ENCODE results near the gene HOXB2.

Gene HOXB2

GRCh38 chr17:48588528-48588927, 43.6 kb upstream of the HOXB2 start:
- Histone ChIP-seq H3K36me3 (ENCODE audit: control insufficient read depth, insufficient read depth, low read length) (no peaks in the 10 kb centered on the region; the same call in 1 of the 2 replicates), H3K27ac (ENCODE audit: low read depth, low read length) (no peak overlapping the region; the same call in 1 of the 2 replicates), H3K27me3 (ENCODE audit: control insufficient read depth, insufficient read depth, low read length) (peaks cover 100% of the 10 kb centered on the region), H3K4me3 (ENCODE audit: low read depth, low read length) (peak overlapping the region; percentile 57; the same call in 1 of the 2 replicates), H3K4me1 (ENCODE audit: control insufficient read depth, insufficient read depth, low read length) (peaks cover 13% of the 10 kb centered on the region), H3K9ac (ENCODE audit: low read length) (peak overlapping the region; percentile 83), H3K9me3 (ENCODE audit: control insufficient read depth, insufficient read depth, low read depth, low read length) (no peaks in the 10 kb centered on the region)

- H3K27ac ChIP-seq (ENCODE audit: low read depth, low read length) = no peak overlapping the region; the same call in 1 of the 2 replicates
- H3K4me3 ChIP-seq (ENCODE audit: low read depth, low read length) = peak overlapping the region; percentile 57; the same call in 1 of the 2 replicates
- no peaks in the 10 kb centered on the region; the same call in 1 of the 2 replicates for H3K36me3 ChIP-seq (ENCODE audit: control insufficient read depth, insufficient read depth, low read length)
- H3K9me3 ChIP-seq (ENCODE audit: control insufficient read depth, insufficient read depth, low read depth, low read length) = no peaks in the 10 kb centered on the region
- H3K27me3 ChIP-seq (ENCODE audit: control insufficient read depth, insufficient read depth, low read length) = peaks cover 100% of the 10 kb centered on the region
- peaks cover 13% of the 10 kb centered on the region for H3K4me1 ChIP-seq (ENCODE audit: control insufficient read depth, insufficient read depth, low read length)
- H3K9ac ChIP-seq (ENCODE audit: low read length) = peak overlapping the region; percentile 83
Measured at GRCh38 chr17:48588074-48588415, 43.1 kb upstream of the HOXB2 start.

GRCh38 chr17:48587276-48588073, 42.6 kb upstream of the HOXB2 start:
- Histone ChIP-seq H3K9me3 (ENCODE audit: control insufficient read depth, insufficient read depth, low read depth, low read length) (no peaks in the 10 kb centered on the region), H3K27ac (ENCODE audit: low read depth, low read length) (no peak overlapping the region; the same call in 1 of the 2 replicates), H3K4me3 (ENCODE audit: low read depth, low read length) (peak overlapping the region; percentile 57; the same call in 1 of the 2 replicates), H3K36me3 (ENCODE audit: control insufficient read depth, insufficient read depth, low read length) (no peaks in the 10 kb centered on the region; the same call in 1 of the 2 replicates), H3K9ac (ENCODE audit: low read length) (peak overlapping the region; percentile 83), H3K4me1 (ENCODE audit: control insufficient read depth, insufficient read depth, low read length) (peaks cover 13% of the 10 kb centered on the region), H3K27me3 (ENCODE audit: control insufficient read depth, insufficient read depth, low read length) (peaks cover 100% of the 10 kb centered on the region)

DNA sequence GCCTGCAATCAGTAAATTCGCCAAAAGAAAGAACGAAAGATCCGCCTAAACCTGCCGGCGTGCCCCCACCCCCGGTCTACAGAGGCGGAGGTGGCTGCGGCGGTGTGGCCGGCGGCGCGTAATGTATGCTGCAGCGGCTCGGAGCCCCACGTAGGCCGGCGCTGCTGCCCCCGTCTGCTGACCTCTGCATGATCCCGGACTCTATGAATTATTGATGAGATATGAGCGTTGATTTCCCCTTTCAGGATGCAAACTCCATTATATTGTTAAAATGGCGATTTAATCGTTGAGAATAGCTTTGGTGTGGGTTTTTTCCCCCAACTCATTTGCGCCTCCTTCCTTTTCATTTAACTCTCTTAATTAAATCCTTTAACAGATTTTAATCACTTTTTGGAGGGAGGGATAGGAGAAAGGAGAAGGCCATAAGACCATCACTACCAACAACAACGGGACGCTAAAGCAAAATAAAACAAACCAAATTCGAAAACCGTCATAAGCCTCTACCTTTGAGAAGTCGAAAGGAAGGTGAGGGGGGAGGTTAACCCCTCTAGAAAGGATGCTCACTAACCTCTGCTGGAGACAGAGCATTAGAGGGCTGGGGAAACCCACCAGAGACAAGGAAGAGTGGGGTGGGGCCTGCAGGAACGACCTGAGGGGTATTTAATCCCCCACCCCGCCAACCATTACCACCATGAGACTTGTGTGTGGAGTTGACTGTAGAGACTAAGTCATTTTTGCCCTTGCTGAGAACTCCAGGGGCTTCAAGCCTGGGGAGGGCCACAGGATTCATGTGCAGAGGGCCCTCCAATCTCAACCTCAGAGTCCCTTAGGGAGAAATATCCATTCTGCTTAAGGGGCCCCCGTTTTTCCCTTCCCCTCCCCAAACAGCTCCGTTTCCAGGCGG, 41.7 kb upstream of the HOXB2 start:
- Histone ChIP-seq H3K4me3 (ENCODE audit: low read depth, low read length) (peak overlapping the region; percentile 57), H3K9ac (ENCODE audit: low read length) (peak overlapping the region; percentile 83), H3K27ac (ENCODE audit: low read depth, low read length) (no peak overlapping the region; the same call in 1 of the 2 replicates), H3K9me3 (ENCODE audit: control insufficient read depth, insufficient read depth, low read depth, low read length) (no peaks in the 10 kb centered on the region), H3K4me1 (ENCODE audit: control insufficient read depth, insufficient read depth, low read length) (peaks cover 15% of the 10 kb centered on the region), H3K36me3 (ENCODE audit: control insufficient read depth, insufficient read depth, low read length) (no peaks in the 10 kb centered on the region; the same call in 1 of the 2 replicates), H3K27me3 (ENCODE audit: control insufficient read depth, insufficient read depth, low read length) (peaks cover 100% of the 10 kb centered on the region)

- Histone ChIP-seq H3K4me3 (ENCODE audit: low read depth, low read length) (peak overlapping the region; percentile 44; the same call in 1 of the 2 replicates), H3K27ac (ENCODE audit: low read depth, low read length) (no peak overlapping the region; the same call in 1 of the 2 replicates), H3K4me1 (ENCODE audit: control insufficient read depth, insufficient read depth, low read length) (peaks cover 18% of the 10 kb centered on the region), H3K9me3 (ENCODE audit: control insufficient read depth, insufficient read depth, low read depth, low read length) (no peaks in the 10 kb centered on the region), H3K27me3 (ENCODE audit: control insufficient read depth, insufficient read depth, low read length) (peaks cover 100% of the 10 kb centered on the region), H3K9ac (ENCODE audit: low read length) (peak overlapping the region; percentile 80), H3K36me3 (ENCODE audit: control insufficient read depth, insufficient read depth, low read length) (no peaks in the 10 kb centered on the region; the same call in 1 of the 2 replicates)
Measured at GRCh38 chr17:48584223-48584741, 39.4 kb upstream of the HOXB2 start.

- H3K27me3 ChIP-seq (ENCODE audit: control insufficient read depth, insufficient read depth, low read length) = peaks cover 100% of the 10 kb centered on the region
- no peaks in the 10 kb centered on the region; the same call in 1 of the 2 replicates for H3K36me3 ChIP-seq (ENCODE audit: control insufficient read depth, insufficient read depth, low read length)
- H3K9ac ChIP-seq (ENCODE audit: low read length) = peak overlapping the region; percentile 80
- peaks cover 17% of the 10 kb centered on the region for H3K4me1 ChIP-seq (ENCODE audit: control insufficient read depth, insufficient read depth, low read length)
- H3K4me3 ChIP-seq (ENCODE audit: low read depth, low read length) = peak overlapping the region; percentile 44; the same call in 1 of the 2 replicates
- no peaks in the 10 kb centered on the region for H3K9me3 ChIP-seq (ENCODE audit: control insufficient read depth, insufficient read depth, low read depth, low read length)
- peak overlapping the region; percentile 6; the same call in 1 of the 2 replicates for H3K27ac ChIP-seq (ENCODE audit: low read depth, low read length)
Measured at GRCh38 chr17:48583708-48584222, 38.9 kb upstream of the HOXB2 start.

- Histone ChIP-seq H3K4me1 (ENCODE audit: control insufficient read depth, insufficient read depth, low read length) (peaks cover 20% of the 10 kb centered on the region), H3K9me3 (ENCODE audit: control insufficient read depth, insufficient read depth, low read depth, low read length) (no peaks in the 10 kb centered on the region), H3K36me3 (ENCODE audit: control insufficient read depth, insufficient read depth, low read length) (no peaks in the 10 kb centered on the region; the same call in 1 of the 2 replicates), H3K27ac (ENCODE audit: low read depth, low read length) (no peak overlapping the region; the same call in 1 of the 2 replicates), H3K4me3 (ENCODE audit: low read depth, low read length) (peak overlapping the region; percentile 44; the same call in 1 of the 2 replicates), H3K27me3 (ENCODE audit: control insufficient read depth, insufficient read depth, low read length) (peaks cover 100% of the 10 kb centered on the region), H3K9ac (ENCODE audit: low read length) (peak overlapping the region; percentile 80)
Measured at GRCh38 chr17:48582750-48583069, 37.8 kb upstream of the HOXB2 start.

DNA sequence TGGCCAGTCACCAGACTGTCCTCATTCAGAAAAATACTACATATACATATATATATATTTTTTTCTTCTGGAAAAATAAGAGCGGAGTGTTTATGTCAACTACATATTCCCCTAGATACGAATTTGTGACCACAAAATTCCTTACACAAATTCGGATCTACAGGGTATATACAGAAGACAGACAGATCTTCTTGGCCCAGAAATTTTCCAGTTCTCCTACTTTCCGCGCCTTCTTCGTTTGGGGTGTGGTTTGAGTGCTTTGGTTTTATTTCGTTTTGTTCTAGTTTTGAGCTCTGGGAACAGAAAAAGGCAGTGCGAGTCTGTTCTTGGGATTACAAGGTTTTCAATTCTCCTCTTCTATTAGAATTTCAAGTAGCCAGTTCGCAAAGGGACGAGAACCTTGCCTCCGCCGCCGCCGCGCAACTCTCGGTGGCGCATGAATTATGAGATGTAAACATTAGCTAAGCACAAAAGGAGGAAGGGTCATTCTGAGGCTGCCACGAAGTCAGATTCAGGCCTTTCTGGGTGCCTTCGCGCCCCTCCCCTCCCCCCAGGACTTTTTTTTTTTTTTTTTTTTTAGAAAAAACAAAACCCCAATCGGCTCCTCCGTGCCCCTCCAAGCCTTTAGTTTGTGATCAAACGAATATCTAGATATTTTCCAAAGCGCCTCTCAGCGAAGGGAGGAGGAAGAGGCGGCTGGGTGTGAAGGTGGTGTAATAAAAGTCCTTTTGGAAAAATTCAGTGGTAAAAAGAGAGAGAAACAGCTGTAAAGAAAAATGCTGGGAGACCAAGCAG, 35.0 kb upstream of the HOXB2 start:
- H3K9ac ChIP-seq (ENCODE audit: low read length) = peak overlapping the region; percentile 91
- H3K27ac ChIP-seq (ENCODE audit: low read depth, low read length) = no peak overlapping the region; the same call in 1 of the 2 replicates
- H3K4me1 ChIP-seq (ENCODE audit: control insufficient read depth, insufficient read depth, low read length) = peaks cover 25% of the 10 kb centered on the region
- no peaks in the 10 kb centered on the region for H3K9me3 ChIP-seq (ENCODE audit: control insufficient read depth, insufficient read depth, low read depth, low read length)
- H3K36me3 ChIP-seq (ENCODE audit: control insufficient read depth, insufficient read depth, low read length) = no peaks in the 10 kb centered on the region; the same call in 1 of the 2 replicates
- peak overlapping the region; percentile 60; the same call in 1 of the 2 replicates for H3K4me3 ChIP-seq (ENCODE audit: low read depth, low read length)
- peaks cover 100% of the 10 kb centered on the region for H3K27me3 ChIP-seq (ENCODE audit: control insufficient read depth, insufficient read depth, low read length)

DNA sequence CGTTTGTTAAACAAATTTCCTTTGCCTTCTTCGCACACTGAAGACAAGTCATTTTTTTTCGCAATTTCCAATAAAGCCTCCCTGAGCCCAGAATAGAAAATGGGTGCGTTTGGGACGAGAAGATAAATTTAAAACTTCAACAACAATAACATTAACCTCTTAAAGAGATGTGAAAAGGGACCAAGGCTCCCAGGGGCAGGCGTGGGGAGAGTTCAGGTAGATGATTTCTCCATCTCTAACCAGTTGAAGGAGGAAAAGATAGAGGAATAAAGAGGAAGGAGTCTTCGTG, 34.5 kb upstream of the HOXB2 start:
- Histone ChIP-seq H3K36me3 (ENCODE audit: control insufficient read depth, insufficient read depth, low read length) (no peaks in the 10 kb centered on the region; the same call in 1 of the 2 replicates), H3K4me3 (ENCODE audit: low read depth, low read length) (peak overlapping the region; percentile 60; the same call in 1 of the 2 replicates), H3K9me3 (ENCODE audit: control insufficient read depth, insufficient read depth, low read depth, low read length) (no peaks in the 10 kb centered on the region), H3K27me3 (ENCODE audit: control insufficient read depth, insufficient read depth, low read length) (peaks cover 100% of the 10 kb centered on the region), H3K27ac (ENCODE audit: low read depth, low read length) (no peak overlapping the region), H3K9ac (ENCODE audit: low read length) (peak overlapping the region; percentile 91), H3K4me1 (ENCODE audit: control insufficient read depth, insufficient read depth, low read length) (peaks cover 26% of the 10 kb centered on the region; the same call in 1 of the 2 replicates)
